SK-N-SH treated with all-trans-retinoic acid at 6 μM for 48 hours (cell line): ENCODE measurements around the gene KRTAP9-6.

Experiments used
- ATAC-seq: fragments of 200-7000 bp; cut with Tn5 transposase; 3 replicates; pipeline ENCODE4 v1.9.1; 2020; ENCODE audit warnings: mild to moderate bottlenecking, moderate library complexity
- BACH2 ChIP-seq: fragments of 250-450 bp; sonication (Bioruptor Pico); IDR thresholded peaks from 2 replicates; pipeline ENCODE4 v1.9.0; 2021; ENCODE audit warnings: mild to moderate bottlenecking, borderline replicate concordance
- CREB5 ChIP-seq: fragments of 250-450 bp; sonication (Bioruptor Pico); IDR thresholded peaks from 2 replicates; pipeline ENCODE4 v1.5.1; 2020; ENCODE audit warnings: low read depth, mild to moderate bottlenecking, moderate library complexity
- CSDC2 ChIP-seq: fragments of 250-450 bp; sonication (Bioruptor Pico); IDR thresholded peaks from 2 replicates; pipeline ENCODE4 v1.5.0; 2020; ENCODE audit warnings: mild to moderate bottlenecking, moderate library complexity
- GLIS3 ChIP-seq: fragments of 250-450 bp; sonication (Bioruptor Pico); IDR thresholded peaks from 2 replicates; pipeline ENCODE4 v1.5.0; 2020; ENCODE audit warnings: mild to moderate bottlenecking, moderate library complexity
- ISL1 ChIP-seq: fragments of 250-450 bp; sonication (Bioruptor Pico); IDR thresholded peaks from 2 replicates; pipeline ENCODE4 v2.1.2; 2022; ENCODE audit warnings: mild to moderate bottlenecking, moderate library complexity
- OSR1 ChIP-seq: fragments of 250-450 bp; sonication (Bioruptor Pico); IDR thresholded peaks from 2 replicates; pipeline ENCODE4 v1.8.0; 2022; ENCODE audit warnings: moderate library complexity, mild to moderate bottlenecking, inconsistent platforms
- PATZ1 ChIP-seq: fragments of 250-450 bp; sonication (Bioruptor Pico); IDR thresholded peaks from 2 replicates; pipeline ENCODE4 v1.8.0; 2020; ENCODE audit warnings: mild to moderate bottlenecking, moderate library complexity, borderline replicate concordance
- POU6F1 ChIP-seq: fragments of 250-450 bp; sonication (Bioruptor Pico); IDR thresholded peaks from 2 replicates; pipeline ENCODE4 v1.8.0; 2021; ENCODE audit warnings: low read depth, mild to moderate bottlenecking, moderate library complexity, borderline replicate concordance
- RARB ChIP-seq: fragments of 250-450 bp; sonication (Bioruptor Pico); IDR thresholded peaks from 2 replicates; pipeline ENCODE4 v1.8.0; 2021; ENCODE audit warnings: mild to moderate bottlenecking, moderate library complexity
- SNAI2 ChIP-seq: fragments of 250-450 bp; sonication (Bioruptor Pico); IDR thresholded peaks from 2 replicates; pipeline ENCODE4 v1.5.0; 2020; ENCODE audit warnings: mild to moderate bottlenecking, moderate library complexity
- TCF4 ChIP-seq: fragments of 250-450 bp; sonication (Bioruptor Pico); IDR thresholded peaks from 2 replicates; pipeline ENCODE4 v1.8.0; 2021; ENCODE audit warnings: mild to moderate bottlenecking, moderate library complexity, borderline replicate concordance
- TOX ChIP-seq: fragments of 250-450 bp; sonication (Bioruptor Pico); IDR thresholded peaks from 2 replicates; pipeline ENCODE4 v1.8.0; 2021; ENCODE audit warnings: mild to moderate bottlenecking, moderate library complexity, borderline replicate concordance
- TSHZ2 ChIP-seq: fragments of 250-450 bp; sonication (Bioruptor Pico); IDR thresholded peaks from 2 replicates; pipeline ENCODE4 v1.5.0; 2020; ENCODE audit warnings: mild to moderate bottlenecking, moderate library complexity
- ZFP3 ChIP-seq: fragments of 250-450 bp; sonication (Bioruptor Pico); IDR thresholded peaks from 2 replicates; pipeline ENCODE4 v1.5.0; 2020; ENCODE audit warnings: mild to moderate bottlenecking, moderate library complexity
- ZFP30 ChIP-seq: fragments of 450-650 bp; formaldehyde crosslinking; IDR thresholded peaks from 2 replicates; pipeline ENCODE4 v1.5.0; 2022; ENCODE audit warnings: mild to moderate bottlenecking, moderate library complexity
- ZNF565 ChIP-seq: fragments of 450-650 bp; formaldehyde crosslinking; conservative IDR thresholded peaks from 2 replicates; pipeline ENCODE4 v1.5.0; 2020; ENCODE audit warnings: low read depth, mild to moderate bottlenecking, moderate library complexity
- ZNF70 ChIP-seq: fragments of 450-650 bp; formaldehyde crosslinking; IDR thresholded peaks from 2 replicates; pipeline ENCODE4 v1.5.0; 2020; ENCODE audit warnings: mild to moderate bottlenecking, moderate library complexity
- ZNF8 ChIP-seq: fragments of 450-650 bp; formaldehyde crosslinking; IDR thresholded peaks from 2 replicates; pipeline ENCODE4 v1.5.0; 2020; ENCODE audit warnings: mild to moderate bottlenecking, moderate library complexity

The KRTAP9-6 gene

GRCh38 chr17:41308918-41309359, 43.8 kb downstream of the KRTAP9-6 start, which contains the start of gene KRTAP16-1 (continued):
- TF ChIP-seq OSR1 (CRISPR knock-in tag) (no peak), ZNF8 (CRISPR knock-in tag) (no peak), BACH2 (CRISPR knock-in tag) (no peak)

- TF ChIP-seq ISL1 (CRISPR knock-in tag) (no peak), CREB5 (CRISPR knock-in tag) (no peak), CSDC2 (CRISPR knock-in tag) (no peak), PATZ1 (no peak), SNAI2 (CRISPR knock-in tag) (no peak), ZNF565 (no peak), POU6F1 (no peak), TSHZ2 (CRISPR knock-in tag) (no peak)
- ATAC-seq, result no peak
Observed at GRCh38 chr17:41311111-41311510, 45.9 kb downstream of the KRTAP9-6 start.

GRCh38 chr17:41315204-41315794, 50.1 kb downstream of the KRTAP9-6 start, which contains the start of gene KRTAP17-1:
KRTAP17-1 (minus strand) TSS chr17:41315710; CDS start chr17:41315650, 60 bp downstream.
- ATAC-seq, result no peak
- no peak for TF ChIP-seq TSHZ2 (CRISPR knock-in tag)
- TF ChIP-seq TOX (CRISPR knock-in tag), result no peak
- no peak for TF ChIP-seq BACH2 (CRISPR knock-in tag)
- TF ChIP-seq PATZ1, result no peak
- TF ChIP-seq GLIS3, result no peak
- TF ChIP-seq RARB (CRISPR knock-in tag), result no peak
- TF ChIP-seq ZFP3, result no peak
- no peak for TF ChIP-seq CSDC2 (CRISPR knock-in tag)
- no peak for TF ChIP-seq ZNF565
- TF ChIP-seq TCF4 (CRISPR knock-in tag), result no peak
- TF ChIP-seq ZNF70, result no peak
- no peak for TF ChIP-seq OSR1 (CRISPR knock-in tag)
- TF ChIP-seq CREB5 (CRISPR knock-in tag), result no peak
- no peak for TF ChIP-seq ZNF8 (CRISPR knock-in tag)
- TF ChIP-seq SNAI2 (CRISPR knock-in tag), result no peak
- TF ChIP-seq ZFP30 (CRISPR knock-in tag), result no peak
- TF ChIP-seq POU6F1, result no peak
